ENCODE results near the gene KIF5C. TPM values are rescaled to one million over a fixed set of nuclear protein-coding genes. Genes with fewer than 3 reads are reported as not detected.

Gene KIF5C
- total RNA-seq, 1 donor from 2014 or later = 1.3 TPM

DNA sequence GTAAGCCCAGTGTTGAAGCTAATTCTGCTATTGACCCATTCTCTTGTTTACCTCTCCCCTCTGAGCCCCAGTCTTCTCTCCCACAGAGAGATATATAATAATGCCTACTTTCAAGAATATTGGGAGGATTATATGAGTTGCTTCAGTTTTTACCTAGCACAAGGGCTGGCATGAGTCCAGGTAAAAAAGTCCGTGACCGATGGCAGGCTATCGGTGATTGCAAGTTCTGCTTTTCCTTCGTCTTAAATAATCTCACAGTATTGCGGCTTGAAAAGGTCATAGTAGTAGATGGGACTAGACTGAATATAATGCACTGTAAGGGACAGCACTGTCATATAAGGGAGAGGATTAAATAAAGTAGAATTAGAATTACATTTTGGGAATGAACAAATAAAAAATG lies 77.6 kb downstream of the KIF5C start:
- H3K4me3 Mint-ChIP-seq = no peak overlapping the region
- TF ChIP-seq, protein P1, sequence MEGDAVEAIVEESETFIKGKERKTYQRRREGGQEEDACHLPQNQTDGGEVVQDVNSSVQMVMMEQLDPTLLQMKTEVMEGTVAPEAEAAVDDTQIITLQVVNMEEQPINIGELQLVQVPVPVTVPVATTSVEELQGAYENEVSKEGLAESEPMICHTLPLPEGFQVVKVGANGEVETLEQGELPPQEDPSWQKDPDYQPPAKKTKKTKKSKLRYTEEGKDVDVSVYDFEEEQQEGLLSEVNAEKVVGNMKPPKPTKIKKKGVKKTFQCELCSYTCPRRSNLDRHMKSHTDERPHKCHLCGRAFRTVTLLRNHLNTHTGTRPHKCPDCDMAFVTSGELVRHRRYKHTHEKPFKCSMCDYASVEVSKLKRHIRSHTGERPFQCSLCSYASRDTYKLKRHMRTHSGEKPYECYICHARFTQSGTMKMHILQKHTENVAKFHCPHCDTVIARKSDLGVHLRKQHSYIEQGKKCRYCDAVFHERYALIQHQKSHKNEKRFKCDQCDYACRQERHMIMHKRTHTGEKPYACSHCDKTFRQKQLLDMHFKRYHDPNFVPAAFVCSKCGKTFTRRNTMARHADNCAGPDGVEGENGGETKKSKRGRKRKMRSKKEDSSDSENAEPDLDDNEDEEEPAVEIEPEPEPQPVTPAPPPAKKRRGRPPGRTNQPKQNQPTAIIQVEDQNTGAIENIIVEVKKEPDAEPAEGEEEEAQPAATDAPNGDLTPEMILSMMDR (IDR thresholded peaks at IDR 0.05; ENCODE audit: unreplicated experiment) = no peak
- H3K4me1 Mint-ChIP-seq = peaks cover 6% of the 10 kb centered on the region
- no peak for DNase-seq (ENCODE audit: low spot score in 2 of 2, unreplicated experiment in 2 of 2)
- peaks cover 2% of the 10 kb centered on the region for H3K27me3 Mint-ChIP-seq (ENCODE audit: low read depth)
- H3K9me3 Mint-ChIP-seq = no peaks in the 10 kb centered on the region
- H3K36me3 Mint-ChIP-seq = no peaks in the 10 kb centered on the region
- H3K27ac Mint-ChIP-seq = no peak overlapping the region

DNA sequence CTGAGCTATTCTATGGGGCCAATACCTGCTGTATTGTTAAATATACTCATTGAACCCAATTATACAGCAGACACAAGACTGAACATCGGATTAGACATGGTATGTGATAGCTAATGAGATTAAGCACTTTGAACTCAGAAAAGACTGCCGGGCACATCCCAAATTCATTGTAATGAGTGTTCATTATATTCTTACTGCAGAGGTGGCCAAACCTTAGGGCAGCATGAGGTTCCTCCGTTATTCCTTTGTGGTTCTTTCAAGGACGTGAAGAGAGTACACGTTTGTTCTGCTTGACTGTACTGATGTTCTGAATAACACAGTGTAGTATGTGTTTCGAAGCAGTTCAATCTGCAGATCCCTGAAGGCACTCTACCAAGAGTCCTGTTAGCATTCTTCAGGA lies 78.4 kb downstream of the KIF5C start:
- Mint-ChIP-seq H3K27ac (no peak overlapping the region), H3K27me3 (ENCODE audit: low read depth) (peaks cover 2% of the 10 kb centered on the region), H3K4me3 (no peak overlapping the region), H3K9me3 (no peaks in the 10 kb centered on the region), H3K4me1 (peaks cover 3% of the 10 kb centered on the region), H3K36me3 (no peaks in the 10 kb centered on the region)
- DNase-seq (ENCODE audit: low spot score in 2 of 2, unreplicated experiment in 2 of 2) = no peak
- TF ChIP-seq, protein P1 (IDR thresholded peaks at IDR 0.05; ENCODE audit: unreplicated experiment) = no peak

DNA sequence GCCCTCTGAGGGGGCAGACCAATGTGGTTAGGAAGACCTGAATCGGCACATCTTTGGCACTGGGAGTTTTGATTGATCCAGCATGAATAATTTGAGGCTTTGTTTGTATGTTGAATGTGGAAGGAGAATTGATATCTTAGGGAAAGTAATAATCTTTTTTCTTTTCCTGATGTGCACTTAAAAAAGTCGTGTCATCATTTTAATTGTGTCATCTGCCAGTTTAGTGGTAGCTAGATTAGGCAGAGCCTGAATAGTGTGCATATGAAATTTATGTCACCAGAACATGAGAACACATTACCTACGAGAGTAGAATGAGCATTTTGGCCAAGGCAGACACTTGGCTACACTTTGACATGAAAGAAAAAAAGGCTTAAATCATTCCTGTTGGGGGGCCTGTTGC lies 79.5 kb downstream of the KIF5C start:
- DNase-seq (ENCODE audit: low spot score in 2 of 2, unreplicated experiment in 2 of 2) = no peak
- Mint-ChIP-seq H3K4me1 (no peaks in the 10 kb centered on the region), H3K27me3 (ENCODE audit: low read depth) (peaks cover 2% of the 10 kb centered on the region), H3K4me3 (no peak overlapping the region), H3K27ac (no peak overlapping the region), H3K36me3 (no peaks in the 10 kb centered on the region), H3K9me3 (no peaks in the 10 kb centered on the region)
- TF ChIP-seq, protein P1 (IDR thresholded peaks at IDR 0.05; ENCODE audit: unreplicated experiment) = no peak

DNA sequence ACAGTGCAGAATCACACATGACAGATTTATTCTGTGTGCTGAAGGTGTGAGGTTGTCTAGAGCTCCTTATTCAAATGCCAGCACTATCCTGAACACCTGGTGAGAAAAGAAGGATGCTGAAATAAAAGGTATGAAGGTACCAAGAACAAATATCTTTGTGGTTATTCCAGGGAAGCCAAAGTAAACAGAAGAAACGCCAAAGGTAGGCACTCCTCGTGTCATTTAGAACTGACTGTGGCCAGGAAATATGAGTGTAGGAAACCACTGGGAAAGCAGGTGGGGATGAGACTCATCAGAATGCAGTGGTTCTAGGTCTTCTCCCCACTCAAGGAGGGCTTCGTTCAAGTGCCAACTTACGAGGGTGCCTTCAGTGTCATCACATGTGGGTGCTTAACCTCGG lies 80.8 kb downstream of the KIF5C start:
- H3K27ac Mint-ChIP-seq = no peak overlapping the region
- H3K4me1 Mint-ChIP-seq = no peaks in the 10 kb centered on the region
- DNase-seq (ENCODE audit: low spot score in 2 of 2, unreplicated experiment in 2 of 2) = no peak
- H3K4me3 Mint-ChIP-seq = no peak overlapping the region
- H3K36me3 Mint-ChIP-seq = no peaks in the 10 kb centered on the region
- no peaks in the 10 kb centered on the region for H3K9me3 Mint-ChIP-seq
- TF ChIP-seq, protein P1 (IDR thresholded peaks at IDR 0.05; ENCODE audit: unreplicated experiment) = no peak
- H3K27me3 Mint-ChIP-seq (ENCODE audit: low read depth) = peaks cover 2% of the 10 kb centered on the region

DNA sequence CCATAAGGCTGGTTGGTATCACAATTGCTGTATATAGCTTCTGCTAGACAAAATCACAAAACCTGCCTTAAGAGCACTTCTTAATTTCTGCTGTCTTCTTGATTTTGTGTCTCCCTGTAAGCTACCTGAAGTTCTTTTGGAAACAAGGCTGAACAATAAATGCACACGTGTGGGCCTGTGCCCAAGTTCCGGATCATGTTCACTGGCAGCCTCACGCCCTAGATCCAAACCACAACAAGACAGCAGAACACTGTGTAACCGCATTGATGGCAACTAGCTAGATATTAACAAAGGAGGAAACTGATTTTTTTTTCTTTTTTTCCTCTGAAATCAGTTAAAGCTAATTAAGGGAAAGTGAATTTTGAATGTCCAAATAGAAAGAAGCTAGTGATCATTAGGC lies 82.0 kb downstream of the KIF5C start:
- Mint-ChIP-seq H3K9me3 (no peaks in the 10 kb centered on the region), H3K27ac (no peak overlapping the region), H3K36me3 (no peaks in the 10 kb centered on the region), H3K4me1 (no peaks in the 10 kb centered on the region), H3K27me3 (ENCODE audit: low read depth) (peaks cover 4% of the 10 kb centered on the region), H3K4me3 (no peak overlapping the region)
- DNase-seq (ENCODE audit: low spot score in 2 of 2, unreplicated experiment in 2 of 2) = no peak
- TF ChIP-seq, protein P1 (IDR thresholded peaks at IDR 0.05; ENCODE audit: unreplicated experiment) = no peak

DNA sequence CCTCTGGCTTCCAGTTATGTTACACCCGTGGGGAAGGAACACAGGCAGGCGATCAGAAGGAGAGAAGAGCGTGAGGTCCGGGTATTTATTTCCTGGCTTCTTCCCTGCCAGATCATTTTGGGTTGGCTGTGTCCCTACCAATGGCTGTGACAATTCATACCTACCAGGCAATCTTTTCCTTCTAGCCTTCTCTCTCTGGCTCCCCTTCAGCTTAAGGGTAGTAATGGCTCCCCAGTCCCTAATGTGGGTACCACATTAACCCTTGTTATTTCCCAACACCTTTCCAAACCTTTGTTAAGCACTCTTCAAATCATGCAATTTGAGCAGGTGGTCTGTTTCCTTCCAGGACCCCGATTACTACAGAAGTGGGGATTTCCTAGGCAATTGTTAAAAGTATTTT lies 84.7 kb downstream of the KIF5C start:
- no peak for DNase-seq (ENCODE audit: low spot score in 2 of 2, unreplicated experiment in 2 of 2)
- Mint-ChIP-seq H3K9me3 (no peaks in the 10 kb centered on the region), H3K4me3 (no peak overlapping the region), H3K27ac (no peak overlapping the region), H3K36me3 (no peaks in the 10 kb centered on the region), H3K27me3 (ENCODE audit: low read depth) (peaks cover 7% of the 10 kb centered on the region), H3K4me1 (no peaks in the 10 kb centered on the region)
- TF ChIP-seq, protein P1 (IDR thresholded peaks at IDR 0.05; ENCODE audit: unreplicated experiment) = no peak

All from mesothelial cell of epicardium (in vitro differentiated cells).